ENCODE results near the gene KCNJ6. TPM values are rescaled to one million over a fixed set of nuclear protein-coding genes. Genes with fewer than 3 reads are reported as not detected.
A peak's percentile ranks its signal among the peaks of the same experiment; 100 is the strongest.
"Not testable (repeated sequence)": the region's sequence is repeated elsewhere in the genome, so short reads cannot be mapped to it uniquely, and the experiment has no call there.

The KCNJ6 gene
- total RNA-seq, 1 donor from 2014 or later: not detected

GRCh38 chr21:37654596-37654995 lies 261.7 kb downstream of the KCNJ6 start:
- Histone ChIP-seq H3K36me3 (no peaks in the 10 kb centered on the region), H3K9me3 (no peaks in the 10 kb centered on the region), H3K27ac (no peak overlapping the region), H3K4me1 (peaks cover 16% of the 10 kb centered on the region), H3K27me3 (no peaks in the 10 kb centered on the region), H3K4me3 (no peak overlapping the region)
- no peak for TF ChIP-seq POLR2A (IDR thresholded peaks at IDR 0.05)
- no peak for TF ChIP-seq POLR2AphosphoS5 (IDR thresholded peaks at IDR 0.05; ENCODE audit: insufficient read depth in 1 of 2, low read depth in 1 of 2)
- TF ChIP-seq, protein P1, sequence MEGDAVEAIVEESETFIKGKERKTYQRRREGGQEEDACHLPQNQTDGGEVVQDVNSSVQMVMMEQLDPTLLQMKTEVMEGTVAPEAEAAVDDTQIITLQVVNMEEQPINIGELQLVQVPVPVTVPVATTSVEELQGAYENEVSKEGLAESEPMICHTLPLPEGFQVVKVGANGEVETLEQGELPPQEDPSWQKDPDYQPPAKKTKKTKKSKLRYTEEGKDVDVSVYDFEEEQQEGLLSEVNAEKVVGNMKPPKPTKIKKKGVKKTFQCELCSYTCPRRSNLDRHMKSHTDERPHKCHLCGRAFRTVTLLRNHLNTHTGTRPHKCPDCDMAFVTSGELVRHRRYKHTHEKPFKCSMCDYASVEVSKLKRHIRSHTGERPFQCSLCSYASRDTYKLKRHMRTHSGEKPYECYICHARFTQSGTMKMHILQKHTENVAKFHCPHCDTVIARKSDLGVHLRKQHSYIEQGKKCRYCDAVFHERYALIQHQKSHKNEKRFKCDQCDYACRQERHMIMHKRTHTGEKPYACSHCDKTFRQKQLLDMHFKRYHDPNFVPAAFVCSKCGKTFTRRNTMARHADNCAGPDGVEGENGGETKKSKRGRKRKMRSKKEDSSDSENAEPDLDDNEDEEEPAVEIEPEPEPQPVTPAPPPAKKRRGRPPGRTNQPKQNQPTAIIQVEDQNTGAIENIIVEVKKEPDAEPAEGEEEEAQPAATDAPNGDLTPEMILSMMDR (IDR thresholded peaks at IDR 0.05): no peak
- peak in 1 of 2 donors; percentile 64 for DNase-seq (ENCODE audit: extremely low spot score in 2 of 2)
- intact Hi-C loops (cut with DNase I): no loop called here

DNA sequence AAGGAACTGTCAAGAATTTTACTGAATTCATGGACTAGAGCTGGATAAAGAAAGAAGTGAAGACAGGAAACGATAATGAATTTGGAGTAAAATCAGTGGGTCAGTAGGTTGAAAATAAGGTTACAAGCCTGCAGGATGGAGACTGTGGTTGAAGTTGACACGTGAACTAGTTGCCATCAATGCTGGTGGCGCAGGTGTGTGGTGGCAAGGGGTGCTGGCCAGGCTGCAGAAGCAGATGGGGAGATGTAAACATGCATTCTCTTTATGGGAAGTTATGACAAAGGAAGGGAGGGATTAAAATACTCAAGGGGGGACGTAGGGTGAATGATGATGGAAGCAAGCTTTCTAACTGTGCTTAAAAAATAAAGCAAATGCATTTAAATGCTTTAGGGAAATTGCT lies 263.1 kb downstream of the KCNJ6 start:
- Histone ChIP-seq H3K27me3 (no peaks in the 10 kb centered on the region), H3K9me3 (no peaks in the 10 kb centered on the region), H3K36me3 (no peaks in the 10 kb centered on the region), H3K4me3 (no peak overlapping the region), H3K4me1 (peaks cover 2% of the 10 kb centered on the region), H3K27ac (no peak overlapping the region)
- intact Hi-C loops (cut with DNase I): no loop called here
- DNase-seq (ENCODE audit: extremely low spot score in 2 of 2): no peak
- no peak for TF ChIP-seq POLR2A (IDR thresholded peaks at IDR 0.05)
- TF ChIP-seq, protein P1 (IDR thresholded peaks at IDR 0.05): no peak
- no peak for TF ChIP-seq POLR2AphosphoS5 (IDR thresholded peaks at IDR 0.05; ENCODE audit: insufficient read depth in 1 of 2, low read depth in 1 of 2)

DNA sequence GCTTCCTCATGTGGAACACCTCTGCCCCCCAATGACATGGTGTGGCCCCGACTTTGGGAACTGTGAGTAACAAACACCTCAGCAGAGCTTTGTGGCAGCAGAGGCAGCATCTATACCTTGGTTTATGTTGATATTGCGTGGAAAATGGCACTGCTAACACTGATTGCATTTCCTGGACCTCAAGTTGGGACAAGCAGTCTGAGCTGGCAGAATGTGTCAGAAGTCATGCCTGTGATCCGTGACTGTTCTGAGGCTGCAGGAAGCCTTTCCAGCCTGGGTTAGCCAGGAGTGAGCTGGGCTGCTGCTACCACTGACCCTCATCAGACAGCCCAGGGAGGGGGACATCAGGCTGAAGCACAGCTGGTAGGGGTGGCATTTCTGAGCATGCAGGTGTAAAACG lies 268.5 kb downstream of the KCNJ6 start:
- TF ChIP-seq POLR2AphosphoS5 (IDR thresholded peaks at IDR 0.05; ENCODE audit: insufficient read depth in 1 of 2, low read depth in 1 of 2): no peak
- no peak for TF ChIP-seq POLR2A (IDR thresholded peaks at IDR 0.05)
- TF ChIP-seq, protein P1 (IDR thresholded peaks at IDR 0.05): no peak
- Histone ChIP-seq H3K4me1 (peaks cover 8% of the 10 kb centered on the region), H3K4me3 (no peak overlapping the region), H3K36me3 (no peaks in the 10 kb centered on the region), H3K9me3 (no peaks in the 10 kb centered on the region), H3K27me3 (no peaks in the 10 kb centered on the region), H3K27ac (no peak overlapping the region)
- intact Hi-C loops (cut with DNase I): no loop called here
- DNase-seq (ENCODE audit: extremely low spot score in 2 of 2): peak in 1 of 2 donors; percentile 56

- intact Hi-C loops (cut with DNase I); DNase-seq (ENCODE audit: extremely low spot score in 2 of 2); H3K4me3 ChIP-seq; H3K4me1 ChIP-seq; H3K27ac ChIP-seq; H3K36me3 ChIP-seq; H3K9me3 ChIP-seq; H3K27me3 ChIP-seq: not testable (repeated sequence)
Observed at GRCh38 chr21:37646761-37647160, 269.5 kb downstream of the KCNJ6 start.

DNA sequence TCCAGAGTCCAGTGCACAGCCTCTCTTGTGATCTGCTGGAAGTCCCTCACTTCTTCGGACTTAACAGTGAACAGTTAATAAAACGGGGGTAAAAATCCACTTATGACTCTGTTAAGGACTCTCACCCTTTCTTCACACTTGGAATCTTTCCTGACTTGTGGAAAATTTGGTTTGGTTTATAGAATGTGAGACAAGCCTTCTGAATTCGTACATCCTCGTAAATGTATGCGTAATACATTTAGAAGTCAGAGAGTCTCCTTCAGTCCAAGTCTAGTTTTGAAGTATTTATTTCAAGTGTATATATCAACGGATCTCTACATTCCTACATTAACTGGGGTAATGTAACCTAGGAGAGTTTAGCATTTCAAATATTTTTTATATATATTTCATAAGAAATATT lies 270.4 kb downstream of the KCNJ6 start:
- intact Hi-C loops (cut with DNase I): no loop called here
- Histone ChIP-seq H3K27me3 (no peaks in the 10 kb centered on the region), H3K9me3 (no peaks in the 10 kb centered on the region), H3K27ac (no peak overlapping the region), H3K36me3 (no peaks in the 10 kb centered on the region), H3K4me3 (no peak overlapping the region), H3K4me1 (peaks cover 8% of the 10 kb centered on the region)
- DNase-seq (ENCODE audit: extremely low spot score in 2 of 2): no peak
- TF ChIP-seq, protein P1 (IDR thresholded peaks at IDR 0.05): no peak
- TF ChIP-seq POLR2AphosphoS5 (IDR thresholded peaks at IDR 0.05; ENCODE audit: insufficient read depth in 1 of 2, low read depth in 1 of 2): no peak
- no peak for TF ChIP-seq POLR2A (IDR thresholded peaks at IDR 0.05)

GRCh38 chr21:37644636-37645035 lies 271.6 kb downstream of the KCNJ6 start:
- no peak for DNase-seq (ENCODE audit: extremely low spot score in 2 of 2)
- H3K4me3 ChIP-seq: no peak overlapping the region
- TF ChIP-seq, protein P1 (IDR thresholded peaks at IDR 0.05): no peak
- peak in 1 of 2 donors; percentile 28 for TF ChIP-seq POLR2AphosphoS5 (IDR thresholded peaks at IDR 0.05; ENCODE audit: insufficient read depth in 1 of 2, low read depth in 1 of 2)
- no peak for TF ChIP-seq POLR2A (IDR thresholded peaks at IDR 0.05)
- intact Hi-C loops (cut with DNase I): no loop called here
- no peaks in the 10 kb centered on the region for H3K9me3 ChIP-seq
- H3K27me3 ChIP-seq: no peaks in the 10 kb centered on the region
- no peaks in the 10 kb centered on the region for H3K36me3 ChIP-seq
- peaks cover 8% of the 10 kb centered on the region for H3K4me1 ChIP-seq
- no peak overlapping the region for H3K27ac ChIP-seq

- H3K4me1 ChIP-seq; H3K27me3 ChIP-seq; H3K9me3 ChIP-seq; H3K27ac ChIP-seq; H3K4me3 ChIP-seq; intact Hi-C loops (cut with DNase I); H3K36me3 ChIP-seq; DNase-seq (ENCODE audit: extremely low spot score in 2 of 2): not testable (repeated sequence)
Observed at GRCh38 chr21:37643862-37644261, 272.4 kb downstream of the KCNJ6 start.
